PC-3 (cell line): ENCODE results near the gene CMKLR1.

Experiments
- EZH2 ChIP-seq: fragments of 300-600 bp; sonication (generic); IDR thresholded peaks from one replicate; pipeline ENCODE4 v1.6.1; 2017; ENCODE audit warnings: antibody characterized with exemption, mild to moderate bottlenecking, low read length; ENCODE audit not compliant: unreplicated experiment
- EZH2phosphoT487 ChIP-seq: fragments of 300-600 bp; sonication (generic); IDR thresholded peaks from 2 replicates; pipeline ENCODE4 v1.6.1; 2018; ENCODE audit warnings: mild to moderate bottlenecking, antibody characterized with exemption, low read length, borderline replicate concordance
- TF ChIP-seq, protein P1 (sequence below): fragments of 300-600 bp; sonication (generic); conservative IDR thresholded peaks from 2 replicates; pipeline ENCODE4 v1.5.1; 2017; ENCODE audit warnings: antibody characterized with exemption, low read depth, mild to moderate bottlenecking, low read length

GRCh38 chr12:108369736-108370396, 30.8 kb upstream of the CMKLR1 start:
- TF ChIP-seq, protein P1, sequence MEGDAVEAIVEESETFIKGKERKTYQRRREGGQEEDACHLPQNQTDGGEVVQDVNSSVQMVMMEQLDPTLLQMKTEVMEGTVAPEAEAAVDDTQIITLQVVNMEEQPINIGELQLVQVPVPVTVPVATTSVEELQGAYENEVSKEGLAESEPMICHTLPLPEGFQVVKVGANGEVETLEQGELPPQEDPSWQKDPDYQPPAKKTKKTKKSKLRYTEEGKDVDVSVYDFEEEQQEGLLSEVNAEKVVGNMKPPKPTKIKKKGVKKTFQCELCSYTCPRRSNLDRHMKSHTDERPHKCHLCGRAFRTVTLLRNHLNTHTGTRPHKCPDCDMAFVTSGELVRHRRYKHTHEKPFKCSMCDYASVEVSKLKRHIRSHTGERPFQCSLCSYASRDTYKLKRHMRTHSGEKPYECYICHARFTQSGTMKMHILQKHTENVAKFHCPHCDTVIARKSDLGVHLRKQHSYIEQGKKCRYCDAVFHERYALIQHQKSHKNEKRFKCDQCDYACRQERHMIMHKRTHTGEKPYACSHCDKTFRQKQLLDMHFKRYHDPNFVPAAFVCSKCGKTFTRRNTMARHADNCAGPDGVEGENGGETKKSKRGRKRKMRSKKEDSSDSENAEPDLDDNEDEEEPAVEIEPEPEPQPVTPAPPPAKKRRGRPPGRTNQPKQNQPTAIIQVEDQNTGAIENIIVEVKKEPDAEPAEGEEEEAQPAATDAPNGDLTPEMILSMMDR: no peak
- TF ChIP-seq EZH2: no peak
- TF ChIP-seq EZH2phosphoT487: no peak
